ENCODE data around the gene MXD1. TPM values are rescaled to one million over a fixed set of nuclear protein-coding genes. Genes with fewer than 3 reads are reported as not detected.
"Not testable (repeated sequence)": the region's sequence is repeated elsewhere in the genome, so short reads cannot be mapped to it uniquely, and the experiment has no call there.

The MXD1 gene
- total and polyA plus RNA-seq, 8 donors = 1.5 to 8.6 (median 5.0) TPM

- WGBS, 2 donors = 0 to 1% methylated on average over 32 of the region's 32 CpGs
- Histone ChIP-seq H3K4me1 (peaks cover 0 to 11% (median 6%) of the 10 kb centered on the region in 3 donors), H3K9me3 (no peaks in the 10 kb centered on the region), H3K27me3 (no peaks in the 10 kb centered on the region), H3K27ac (peak within 1 kb of the TSS; percentile 54 to 81 (median 67)), H3K36me3 (peaks cover 0 to 13% (median 8%) of the 10 kb centered on the region in 3 donors), H3K4me3 (peak within 1 kb of the TSS; percentile 49 to 76 (median 64))
- intact Hi-C loops (cut with DNase I) = loop anchor here in 1 of 3 donors (10.0 kb wide), 1 partner anchor 401 kb away; the partner anchor contains the start of gene SNRPG
- ATAC-seq (peak; percentile 94 to 98 (median 94)), FAIRE-seq (no peak), DNase-seq (peak; percentile 70 to 91 (median 80))
- TF ChIP-seq, protein P1, sequence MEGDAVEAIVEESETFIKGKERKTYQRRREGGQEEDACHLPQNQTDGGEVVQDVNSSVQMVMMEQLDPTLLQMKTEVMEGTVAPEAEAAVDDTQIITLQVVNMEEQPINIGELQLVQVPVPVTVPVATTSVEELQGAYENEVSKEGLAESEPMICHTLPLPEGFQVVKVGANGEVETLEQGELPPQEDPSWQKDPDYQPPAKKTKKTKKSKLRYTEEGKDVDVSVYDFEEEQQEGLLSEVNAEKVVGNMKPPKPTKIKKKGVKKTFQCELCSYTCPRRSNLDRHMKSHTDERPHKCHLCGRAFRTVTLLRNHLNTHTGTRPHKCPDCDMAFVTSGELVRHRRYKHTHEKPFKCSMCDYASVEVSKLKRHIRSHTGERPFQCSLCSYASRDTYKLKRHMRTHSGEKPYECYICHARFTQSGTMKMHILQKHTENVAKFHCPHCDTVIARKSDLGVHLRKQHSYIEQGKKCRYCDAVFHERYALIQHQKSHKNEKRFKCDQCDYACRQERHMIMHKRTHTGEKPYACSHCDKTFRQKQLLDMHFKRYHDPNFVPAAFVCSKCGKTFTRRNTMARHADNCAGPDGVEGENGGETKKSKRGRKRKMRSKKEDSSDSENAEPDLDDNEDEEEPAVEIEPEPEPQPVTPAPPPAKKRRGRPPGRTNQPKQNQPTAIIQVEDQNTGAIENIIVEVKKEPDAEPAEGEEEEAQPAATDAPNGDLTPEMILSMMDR (IDR thresholded peaks at IDR 0.05) = no peak
Measured at GRCh38 chr2:69893684-69894551, 21.0 kb upstream of the MXD1 start, which contains the start of gene SNRNP27. Gene SNRNP27, plus strand, starts transcription at chr2:69893956. Its CDS starts 29 bp downstream, at chr2:69893985.

DNA sequence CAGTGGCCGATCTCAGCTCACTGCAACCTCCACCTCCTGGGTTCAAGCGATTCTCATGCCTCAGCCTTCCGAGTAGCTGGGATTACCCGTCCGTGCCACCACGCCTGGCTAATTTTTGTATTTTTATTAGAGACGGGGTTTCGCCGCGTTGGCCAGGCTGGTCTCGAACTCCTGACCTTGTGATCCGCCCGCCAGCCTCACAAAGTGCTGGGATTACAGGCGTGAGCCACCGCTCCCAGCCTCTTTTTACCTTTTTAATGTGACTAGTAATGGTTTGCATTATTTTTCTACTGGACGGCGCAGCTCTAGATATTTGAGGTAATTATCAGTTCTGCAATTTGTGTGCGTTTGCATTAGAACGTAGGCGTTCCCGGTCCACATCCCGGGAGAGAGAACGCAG, 20.2 kb upstream of the MXD1 start:
- FAIRE-seq, ATAC-seq, DNase-seq, H3K9me3 ChIP-seq, H3K27me3 ChIP-seq: not testable (repeated sequence)
- 13 to 16% methylated on average over 23 of the region's 23 CpGs for WGBS, 2 donors
- intact Hi-C loops (cut with DNase I) = loop anchor here in 1 of 3 donors (10.0 kb wide), 1 partner anchor 400 kb away; the partner anchor contains the start of gene SNRPG
- H3K4me3 ChIP-seq = peak overlapping the region; percentile 49 to 76 (median 64)
- H3K4me1 ChIP-seq = peaks cover 0 to 11% (median 6%) of the 10 kb centered on the region in 3 donors
- peaks cover 0 to 21% (median 8%) of the 10 kb centered on the region in 3 donors for H3K36me3 ChIP-seq
- H3K27ac ChIP-seq = peak overlapping the region in 1 of 4 donors; percentile 81

GRCh38 chr2:69902213-69902922, 12.5 kb upstream of the MXD1 start:
- H3K27me3 ChIP-seq = no peaks in the 10 kb centered on the region
- intact Hi-C loops (cut with DNase I) = no loop called here
- no peak for ATAC-seq
- no peak for DNase-seq
- H3K9me3 ChIP-seq = no peaks in the 10 kb centered on the region
- TF ChIP-seq, protein P1 (IDR thresholded peaks at IDR 0.05) = no peak
- H3K27ac ChIP-seq = no peak overlapping the region
- FAIRE-seq = no peak
- peaks cover 0 to 49% (median 4%) of the 10 kb centered on the region in 3 donors for H3K36me3 ChIP-seq
- H3K4me1 ChIP-seq = no peaks in the 10 kb centered on the region
- no peak overlapping the region for H3K4me3 ChIP-seq
- WGBS, 2 donors = 75 to 77% methylated on average over 8 of the region's 8 CpGs

- Histone ChIP-seq H3K9me3 (no peaks in the 10 kb centered on the region), H3K4me3 (no peak overlapping the region), H3K36me3 (peaks cover 0 to 28% (median 0%) of the 10 kb centered on the region in 3 donors), H3K27me3 (no peaks in the 10 kb centered on the region), H3K27ac (no peak overlapping the region), H3K4me1 (no peaks in the 10 kb centered on the region)
- DNase-seq (no peak), ATAC-seq (no peak), FAIRE-seq (no peak)
- intact Hi-C loops (cut with DNase I) = no loop called here
- TF ChIP-seq, protein P1 (IDR thresholded peaks at IDR 0.05) = no peak
Measured at GRCh38 chr2:69907216-69907615, 7.7 kb upstream of the MXD1 start.

- intact Hi-C loops (cut with DNase I) = loop anchor here in 2 of 3 donors (5.0 to 10.0 kb wide), 2 partner anchors 233 to 235 kb away; no protein-coding TSS in a partner anchor
- FAIRE-seq (peak; percentile 93), ATAC-seq (no peak), DNase-seq (no peak)
- 4% methylated on average over 2 of the region's 2 CpGs for WGBS, 2 donors
- H3K4me3 ChIP-seq = no peak overlapping the region
- H3K9me3 ChIP-seq = no peaks in the 10 kb centered on the region
- H3K36me3 ChIP-seq = peaks cover 0 to 7% (median 0%) of the 10 kb centered on the region in 3 donors
- TF ChIP-seq, protein P1 (IDR thresholded peaks at IDR 0.05) = peak in 2 of 4 donors; percentile 29 to 34
- peaks cover 0 to 8% (median 2%) of the 10 kb centered on the region in 3 donors for H3K4me1 ChIP-seq
- H3K27ac ChIP-seq = peak overlapping the region in 2 of 4 donors; percentile 4 to 27
- no peaks in the 10 kb centered on the region for H3K27me3 ChIP-seq
Measured at GRCh38 chr2:69911985-69912563, 2.8 kb upstream of the MXD1 start.
